GM19023 (cell line): ENCODE measurements around the gene TMEM62.
"Not testable (repeated sequence)": the region's sequence is repeated elsewhere in the genome, so short reads cannot be mapped to it uniquely, and the experiment has no call there.

Source experiments
- ATAC-seq: cut with Tn5 transposase; IDR thresholded peaks from one replicate; pipeline ENCODE4 v1.9.1; 2021; ENCODE audit warnings: mild to moderate bottlenecking, moderate library complexity; ENCODE audit not compliant: unreplicated experiment

TMEM62 gene

DNA sequence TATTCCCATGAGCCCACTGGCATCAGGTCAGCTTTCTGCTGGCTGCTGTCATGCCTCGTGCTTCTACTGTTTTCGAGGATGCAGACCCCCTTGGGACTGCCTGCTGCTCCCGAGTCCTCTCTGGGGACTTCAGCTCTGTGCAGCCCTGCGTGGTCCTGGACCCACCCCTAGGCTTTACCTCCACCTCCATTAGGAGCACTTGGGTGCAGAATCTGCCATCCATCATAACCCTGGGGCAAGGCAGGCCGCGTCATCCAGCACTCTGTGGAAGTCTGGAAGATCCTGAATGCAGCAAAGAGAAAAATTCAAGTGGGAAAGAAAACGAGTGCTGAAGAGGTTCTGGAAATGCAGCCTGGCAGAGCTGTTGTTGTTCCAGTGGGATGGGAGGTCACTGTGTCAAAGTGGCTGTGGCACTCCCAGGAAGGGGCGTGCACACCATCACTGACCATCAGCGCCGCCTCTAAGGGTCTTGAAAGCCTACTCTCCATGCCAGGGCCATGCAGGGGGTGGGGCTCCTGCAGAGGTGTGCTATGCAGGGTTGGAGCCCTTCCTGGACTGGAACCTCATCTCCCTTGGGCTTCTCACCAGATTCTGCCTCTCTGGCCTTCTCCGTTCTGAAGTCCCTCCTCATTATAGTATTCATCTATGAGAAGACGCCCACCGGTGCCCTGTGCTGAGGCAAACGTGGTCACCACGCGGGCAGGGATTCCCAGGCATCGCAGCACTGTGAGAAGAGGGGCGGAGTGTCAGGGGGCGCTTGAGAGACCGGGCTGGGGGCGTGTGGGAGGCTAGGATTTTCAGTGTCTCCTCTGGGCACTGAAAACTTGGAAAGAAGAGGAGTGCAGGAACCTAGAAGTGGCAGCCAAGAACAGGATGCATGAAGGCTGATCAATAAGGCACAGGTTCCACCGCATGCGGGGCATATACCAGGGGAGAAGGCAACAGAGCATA lies 74.9 kb downstream of the TMEM62 start:
- no peak for ATAC-seq

DNA sequence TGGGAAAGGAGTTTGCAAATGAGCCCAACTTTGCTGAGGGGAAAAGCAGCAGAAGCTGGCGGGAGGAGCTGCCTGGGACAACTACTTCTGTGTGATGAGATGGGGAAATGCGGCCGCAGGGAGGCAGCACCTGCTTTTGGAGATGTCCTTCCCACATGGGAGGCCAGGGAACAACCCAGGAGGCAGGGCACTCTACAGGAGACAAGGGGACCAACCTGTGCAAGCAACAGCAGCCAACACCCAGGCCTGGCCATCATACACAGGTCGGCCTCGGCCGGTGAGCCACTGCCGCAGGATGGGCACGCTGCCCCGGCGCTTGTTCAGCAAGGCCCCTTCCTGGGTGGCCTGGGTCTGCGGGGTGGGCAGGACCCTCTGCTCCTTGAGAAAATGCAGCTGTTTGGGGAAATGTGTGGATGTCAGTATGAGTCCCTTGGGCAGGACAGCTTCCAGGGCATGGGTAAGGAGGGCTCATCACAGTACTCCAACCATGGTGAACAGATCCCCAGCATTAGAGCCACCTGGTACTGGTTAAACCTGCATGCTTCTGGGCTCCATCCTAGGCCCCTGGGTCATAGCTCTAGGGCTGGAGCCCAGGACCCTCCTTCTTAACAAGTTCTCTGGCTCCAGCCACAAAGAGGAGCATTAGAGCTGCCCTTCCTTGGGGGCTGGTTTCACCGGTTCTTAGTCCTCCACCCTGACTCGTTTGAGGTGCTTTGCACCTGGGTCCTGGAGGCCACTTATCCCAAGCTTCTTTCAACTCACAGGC lies 75.9 kb downstream of the TMEM62 start:
- ATAC-seq, result no peak

DNA sequence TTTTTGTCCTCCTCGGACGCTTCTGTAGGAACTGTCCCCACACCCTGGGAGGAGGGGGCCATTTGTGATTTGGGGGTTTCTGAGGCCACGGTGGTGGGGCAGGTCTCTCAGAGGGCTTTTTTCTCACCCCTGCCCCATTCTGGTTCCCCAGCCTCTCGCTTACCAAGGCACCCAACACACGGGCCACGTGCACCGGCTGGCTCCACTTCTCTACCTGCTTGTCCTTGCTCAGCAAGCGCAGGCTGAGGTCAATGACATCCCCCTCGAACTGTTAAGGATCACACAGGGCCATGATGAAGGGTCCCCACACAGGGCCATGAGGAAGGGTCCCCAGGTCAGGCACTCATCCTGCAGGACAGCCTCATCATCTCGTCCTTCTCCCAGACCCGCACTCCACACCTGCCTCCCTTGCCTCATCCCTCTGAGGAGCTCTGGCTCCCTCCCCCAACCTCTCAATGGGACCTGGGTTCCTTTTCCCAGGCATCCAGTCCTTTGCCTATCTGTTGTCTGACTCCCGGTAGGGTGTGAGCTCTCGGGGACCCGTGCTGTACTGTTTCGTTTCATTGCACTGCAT lies 76.9 kb downstream of the TMEM62 start:
- ATAC-seq, result no peak

DNA sequence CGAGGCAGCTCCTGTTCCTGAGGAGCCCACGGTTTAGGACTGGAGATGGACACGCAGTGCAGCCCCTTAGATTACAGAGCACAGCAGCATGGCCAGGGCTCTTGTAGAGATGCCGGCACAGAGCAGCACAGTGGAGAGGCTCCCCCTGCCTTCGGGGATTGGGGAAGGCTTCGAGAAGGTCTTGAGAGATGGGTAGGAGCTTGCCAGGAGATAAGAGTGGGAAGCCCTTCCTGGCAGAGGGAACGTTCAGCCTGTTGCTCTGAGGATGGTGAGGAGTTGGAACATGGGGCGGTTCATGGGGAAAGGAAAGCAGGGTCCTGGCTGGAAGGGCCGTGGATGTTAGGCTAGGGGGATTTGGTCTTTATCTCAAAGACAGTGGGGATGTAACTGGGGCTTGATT lies 77.4 kb downstream of the TMEM62 start:
- no peak for ATAC-seq

DNA sequence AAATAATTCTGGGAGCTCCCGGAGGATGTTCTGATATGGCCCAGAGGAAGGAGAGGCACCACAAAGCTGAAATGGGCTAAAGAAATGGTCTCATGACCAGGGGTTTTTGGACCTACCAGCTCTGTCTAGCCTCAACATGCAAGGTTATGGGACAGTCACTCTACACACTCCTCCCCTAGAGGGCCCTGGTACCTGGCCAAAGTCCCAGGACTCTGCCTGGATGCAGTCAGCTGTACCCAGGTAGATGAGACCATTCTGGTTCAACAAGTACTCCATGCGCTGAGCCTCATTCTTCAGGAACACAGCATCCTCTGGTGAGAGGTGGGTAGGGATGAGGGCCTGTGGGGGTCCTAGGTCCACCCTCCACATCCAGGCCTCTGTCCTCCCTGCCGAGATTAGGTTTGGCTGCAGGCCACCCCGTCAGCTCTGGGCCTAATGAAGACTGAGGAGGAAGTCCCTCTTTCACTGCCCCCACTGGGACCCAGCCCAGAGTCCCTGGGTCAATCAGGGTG lies 77.9 kb downstream of the TMEM62 start:
- no peak for ATAC-seq

DNA sequence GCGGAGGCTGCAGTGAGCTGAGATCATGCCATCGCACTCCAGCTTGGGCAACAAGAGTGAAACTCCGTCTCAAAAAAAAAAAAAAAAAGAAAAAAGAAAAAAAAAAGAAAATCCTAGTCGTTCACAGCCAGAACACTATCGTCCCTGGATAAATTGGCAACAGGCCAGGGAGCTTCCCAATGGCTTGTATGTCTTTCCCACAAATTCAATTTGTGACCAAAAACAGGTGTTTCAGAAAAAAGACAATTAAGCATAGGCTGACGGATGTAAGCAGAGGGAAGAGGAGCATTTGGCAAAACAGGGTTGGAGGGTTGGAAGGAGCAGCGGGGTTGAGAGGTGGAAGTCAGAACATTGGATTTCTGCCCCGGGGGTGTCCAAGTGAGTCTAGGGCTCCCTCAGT lies 78.9 kb downstream of the TMEM62 start:
- ATAC-seq, result no peak

DNA sequence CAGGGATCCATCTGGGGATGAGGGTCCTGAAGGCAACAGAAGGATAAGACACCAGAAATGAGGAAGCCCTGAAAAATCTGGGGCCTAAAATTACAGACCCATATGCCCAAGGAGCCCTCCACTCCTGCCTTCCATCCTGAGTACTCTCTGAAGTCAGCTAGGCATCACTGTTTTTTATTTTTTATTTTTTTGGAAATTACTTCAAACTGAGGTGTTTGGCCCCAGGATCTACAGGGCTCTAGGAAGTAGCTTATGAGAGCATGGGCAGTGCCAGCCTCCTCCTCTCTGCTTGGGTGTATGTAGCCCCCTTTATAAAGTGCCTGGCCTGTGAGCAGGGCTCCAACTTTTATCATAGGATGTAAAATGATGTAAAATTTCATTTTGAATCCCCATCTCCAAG lies 79.6 kb downstream of the TMEM62 start:
- ATAC-seq, result no peak

DNA sequence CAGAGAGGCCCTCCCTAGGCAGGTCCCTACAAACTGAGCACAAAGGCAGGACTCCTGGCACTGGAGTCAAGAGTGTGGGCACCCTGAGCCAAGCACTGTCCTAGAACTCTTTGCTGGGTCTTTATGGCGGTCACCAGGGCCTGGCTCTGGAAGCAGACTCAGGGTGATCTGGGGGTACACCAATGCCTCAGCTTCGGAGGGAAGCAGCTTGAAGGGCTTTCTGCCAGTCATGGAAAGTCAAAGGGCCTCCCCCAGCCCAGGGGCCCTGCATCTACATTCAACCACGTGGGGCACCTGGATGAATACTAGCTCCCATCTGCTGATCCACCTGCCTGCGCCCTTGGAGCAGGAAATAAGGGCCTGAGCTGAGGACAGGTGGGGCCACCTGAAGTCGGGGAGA lies 80.1 kb downstream of the TMEM62 start:
- ATAC-seq, result no peak

DNA sequence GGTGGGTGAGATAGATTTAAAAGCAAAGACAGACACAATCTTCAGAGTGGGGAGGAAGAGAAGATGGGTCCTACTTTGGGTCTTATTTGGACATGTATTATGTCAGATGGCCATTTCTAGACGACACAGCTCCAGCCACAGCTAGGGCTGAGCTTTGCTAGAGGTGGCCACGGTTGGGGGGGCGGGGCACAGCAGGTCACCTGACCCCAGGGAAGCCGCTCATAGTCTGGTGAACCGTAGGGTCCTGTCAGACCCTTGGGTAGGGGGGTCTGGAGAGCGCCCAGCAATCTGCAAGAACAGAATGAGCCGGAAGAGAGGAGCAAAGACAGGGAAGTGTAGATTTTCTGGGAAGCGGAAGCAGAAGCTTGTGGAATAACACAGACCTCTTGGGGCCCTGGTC lies 80.8 kb downstream of the TMEM62 start:
- no peak for ATAC-seq

DNA sequence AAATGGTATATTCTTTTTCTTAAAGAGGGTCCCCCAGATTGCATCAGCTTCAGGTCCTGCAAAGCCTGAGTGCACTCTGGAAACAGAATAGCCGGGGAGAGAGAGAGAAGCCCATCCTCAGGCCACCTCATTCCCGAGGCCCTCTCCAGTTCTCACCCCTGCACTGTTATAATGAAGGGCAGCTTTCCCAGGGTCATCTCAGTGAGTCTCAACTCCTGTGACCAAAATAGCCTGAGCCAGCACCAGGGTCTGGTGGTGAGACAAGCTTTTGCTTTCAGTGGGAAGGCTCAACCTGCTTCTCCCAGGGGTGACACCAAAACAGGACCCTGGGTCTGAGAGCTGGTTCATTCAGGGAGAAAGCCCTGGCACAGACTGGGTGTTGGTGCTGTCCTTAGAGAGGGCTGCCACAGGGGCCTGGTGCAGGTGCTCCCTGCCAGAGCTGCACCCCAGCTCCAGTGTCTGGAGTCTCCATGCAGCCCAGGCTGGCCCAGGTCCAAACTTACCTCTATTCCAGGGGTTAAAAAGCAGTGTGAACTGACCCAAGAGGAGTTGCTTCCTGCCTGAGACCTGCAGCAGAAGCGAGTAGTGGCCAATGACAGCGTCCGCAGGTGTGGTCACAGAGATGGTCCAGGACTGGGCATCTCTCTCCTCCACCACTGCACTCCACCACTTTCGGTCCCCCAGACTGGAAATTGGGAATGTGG lies 81.4 kb downstream of the TMEM62 start:
- no peak for ATAC-seq

DNA sequence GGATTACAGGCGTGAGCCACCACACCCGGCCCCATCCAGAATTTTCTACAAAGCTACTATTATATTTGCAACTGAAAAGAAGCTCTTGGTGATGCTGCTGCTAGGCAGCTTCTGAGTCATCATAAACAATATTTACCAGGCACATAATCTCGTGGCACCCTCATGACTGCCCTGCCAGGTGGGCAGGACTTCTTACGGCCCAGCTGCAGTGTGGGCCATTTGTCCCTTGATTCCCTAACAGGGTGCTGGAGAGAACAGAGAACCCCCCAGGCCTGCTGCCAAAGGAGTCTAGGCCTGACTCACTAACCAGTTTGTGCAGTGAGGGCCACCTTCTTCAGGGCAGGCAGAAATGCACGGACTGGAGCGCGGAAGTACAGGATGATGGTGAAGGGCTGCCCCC lies 82.6 kb downstream of the TMEM62 start:
- no peak for ATAC-seq

DNA sequence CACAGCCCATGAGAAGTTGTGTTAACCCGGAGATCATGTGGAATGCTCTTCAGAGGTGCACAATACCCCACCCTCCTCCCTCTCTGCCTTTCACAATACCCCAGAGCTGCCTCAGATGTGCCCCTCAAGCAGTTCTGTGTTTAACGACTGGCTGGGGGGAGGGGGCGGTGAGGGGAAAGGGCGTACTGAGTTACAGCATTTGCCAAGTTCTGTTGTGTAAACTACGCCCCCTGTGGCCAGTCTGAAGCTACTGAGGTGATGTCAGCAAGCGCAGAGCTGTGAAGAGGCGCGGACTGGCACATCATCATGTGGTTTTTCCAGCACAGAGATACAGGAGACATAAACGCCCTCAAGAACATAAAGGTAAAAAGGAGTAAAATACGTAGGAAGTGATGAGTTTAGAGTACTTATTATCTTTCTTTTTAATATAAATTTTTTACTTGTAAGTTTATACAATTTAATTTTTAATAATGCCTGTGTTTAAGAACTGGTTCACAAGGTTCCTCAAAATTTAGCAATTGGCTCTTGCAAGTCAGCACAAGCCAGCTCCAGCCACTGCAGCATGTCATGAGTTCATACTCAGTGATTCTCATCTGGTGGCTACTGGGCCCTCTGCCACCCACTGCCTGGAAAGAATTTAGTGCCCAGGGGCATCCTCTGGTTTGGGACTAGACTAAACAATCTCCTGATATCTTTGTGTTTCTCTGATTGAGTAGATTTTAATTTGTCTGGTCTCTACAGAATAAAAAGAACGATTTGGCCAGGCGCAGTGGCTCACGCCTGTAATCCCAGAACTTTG lies 85.7 kb downstream of the TMEM62 start:
- ATAC-seq, result no peak

DNA sequence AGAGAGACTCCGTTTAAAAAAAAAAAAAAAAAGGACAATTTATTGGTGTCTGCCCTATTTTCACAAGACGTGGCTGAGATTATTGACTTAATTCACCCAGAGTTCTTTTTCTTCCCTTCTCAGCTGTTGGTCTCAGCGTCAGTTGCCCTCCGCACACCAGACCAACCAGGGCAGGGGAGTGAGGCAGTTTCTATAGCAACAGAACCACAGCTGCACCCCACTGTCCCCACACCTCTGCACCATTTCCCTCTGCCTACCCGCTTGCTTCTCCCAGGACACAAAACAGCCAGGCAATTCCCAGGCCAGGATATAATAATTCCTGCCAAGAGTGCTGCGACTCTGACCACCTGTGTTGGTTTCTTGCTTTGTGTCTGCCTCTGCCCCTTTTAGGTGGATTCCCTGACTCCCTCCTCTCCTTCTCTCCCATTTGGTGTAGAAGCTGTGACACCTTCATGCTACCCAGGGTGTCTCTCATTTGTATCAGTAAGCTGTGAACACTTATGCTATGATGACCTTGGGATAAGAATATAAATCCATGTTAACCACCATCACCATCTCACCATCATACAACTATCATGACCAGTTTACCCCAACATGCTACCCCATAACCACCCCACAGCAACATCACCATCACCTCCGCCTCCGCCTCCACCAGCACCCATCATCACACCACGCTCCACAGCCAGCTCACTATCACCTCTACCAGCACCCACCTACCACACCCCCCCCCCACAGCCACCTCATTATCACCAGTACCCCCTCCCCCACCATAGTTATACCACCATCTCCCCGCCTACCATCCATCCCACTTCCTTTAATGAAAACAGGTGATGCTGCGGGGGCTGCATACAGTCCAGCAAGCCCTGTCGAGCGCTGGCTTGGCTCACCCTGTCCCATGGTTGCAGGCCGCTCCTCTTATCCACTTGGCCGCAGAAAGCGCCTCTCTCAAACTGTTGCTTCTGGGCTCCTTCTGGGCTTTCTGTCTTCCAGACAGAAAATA lies 86.8 kb downstream of the TMEM62 start:
- ATAC-seq, result no peak

DNA sequence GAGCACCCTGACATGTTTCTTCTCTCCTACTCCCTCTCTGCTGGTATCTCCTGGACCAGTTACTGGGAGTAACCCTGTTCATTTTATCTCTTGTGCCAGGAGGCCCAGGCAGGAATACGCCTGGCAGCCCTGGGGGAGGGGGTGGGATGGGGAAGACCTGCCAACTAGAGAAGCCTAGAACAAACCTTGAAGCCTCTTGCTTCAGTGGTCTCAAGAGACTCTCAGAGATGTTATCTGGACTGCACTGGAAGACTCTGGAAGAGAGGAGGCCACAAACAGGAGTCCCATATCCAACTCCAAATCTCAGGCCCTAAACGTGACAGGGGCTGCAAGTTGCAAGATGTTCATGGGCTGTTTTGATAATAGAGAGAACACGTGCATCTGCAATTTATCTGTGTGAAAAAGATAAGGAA lies 87.6 kb downstream of the TMEM62 start, which contains the start of gene EPB42:
EPB42 (minus strand) TSS at position 28 of the 413 bp plus-strand sequence. CDS start 193 bp downstream, outside the sequence.
- no peak for ATAC-seq

DNA sequence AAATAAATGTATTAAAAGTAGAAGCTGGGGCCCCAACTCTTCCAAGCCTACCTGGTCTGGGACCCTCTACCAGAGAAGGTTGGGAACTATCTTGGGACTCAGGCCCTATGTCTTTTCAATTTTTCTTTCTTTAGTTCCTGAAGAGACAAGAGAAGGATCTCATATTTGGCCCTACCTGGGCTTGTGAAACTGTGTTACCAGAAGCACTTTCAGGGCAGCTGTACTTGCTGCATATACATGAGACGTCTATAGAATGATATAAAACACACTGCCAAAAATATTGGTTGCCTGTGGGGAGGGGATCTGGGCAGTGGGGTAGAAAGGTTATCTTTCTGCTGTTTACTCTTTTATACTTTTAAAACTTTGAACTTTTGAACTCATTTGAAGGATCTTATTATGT lies 88.0 kb downstream of the TMEM62 start:
- no peak for ATAC-seq

DNA sequence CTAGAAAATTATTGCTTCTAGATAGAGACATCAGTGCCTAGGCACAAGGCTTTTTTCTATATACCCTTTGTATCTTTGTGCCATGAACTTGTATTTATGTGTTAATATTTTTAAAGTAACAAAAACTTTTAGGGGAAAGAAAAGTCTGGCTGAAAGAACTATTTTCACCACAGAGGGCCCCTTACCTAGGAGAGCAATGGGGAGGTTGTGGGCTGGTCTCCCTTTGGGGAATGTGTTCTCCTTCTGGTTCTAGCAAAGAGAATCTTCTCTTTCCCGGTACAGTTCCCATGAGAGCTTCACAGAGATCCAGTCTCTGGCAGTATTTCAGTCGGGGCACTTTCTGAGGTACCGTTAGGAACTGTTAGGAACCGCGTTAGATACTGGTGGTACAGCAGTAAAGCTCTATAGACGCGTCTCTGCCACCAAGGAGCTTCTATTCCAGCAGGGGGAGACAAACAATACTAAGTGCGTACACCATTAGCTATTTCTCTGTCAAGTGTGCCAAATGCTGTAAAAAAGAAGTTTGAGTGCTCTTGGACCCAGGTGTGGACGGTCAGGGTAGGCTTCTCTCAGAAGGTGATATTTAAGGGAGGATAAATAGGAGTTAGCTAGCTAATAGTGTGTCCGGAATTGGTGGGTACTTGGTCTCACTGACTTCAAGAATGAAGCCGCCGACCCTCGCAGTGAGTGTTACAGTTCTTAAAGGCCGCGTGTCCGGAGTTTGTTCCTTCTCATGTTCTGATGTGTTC lies 92.0 kb downstream of the TMEM62 start:
- no peak for ATAC-seq

DNA sequence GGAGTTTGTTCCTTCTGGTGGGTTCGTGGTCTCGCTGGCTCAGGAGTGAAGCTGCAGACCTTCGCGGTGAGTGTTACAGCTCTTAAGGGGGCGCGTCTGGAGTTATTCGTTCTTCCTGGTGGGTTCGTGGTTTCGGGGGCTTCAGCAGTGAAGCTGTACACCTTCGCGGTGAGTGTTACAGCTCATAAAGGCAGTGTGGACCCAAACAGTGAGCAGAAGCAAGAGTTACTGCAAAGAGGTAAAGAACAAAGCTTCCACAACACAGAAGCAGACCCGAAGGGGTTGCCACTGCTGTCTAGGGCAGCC lies 92.5 kb downstream of the TMEM62 start:
- ATAC-seq, result not testable (repeated sequence)
